ENCODE measurements around the gene JAK3. TPM values are rescaled to one million over a fixed set of nuclear protein-coding genes. Genes with fewer than 3 reads are reported as not detected.

The JAK3 gene
- total and polyA plus RNA-seq, 10 of the 15 experiments (the other 5 are each of a cell fraction or from before 2014, with no cell fraction given): 7.8 to 67.9 (median 33.3) TPM

DNA sequence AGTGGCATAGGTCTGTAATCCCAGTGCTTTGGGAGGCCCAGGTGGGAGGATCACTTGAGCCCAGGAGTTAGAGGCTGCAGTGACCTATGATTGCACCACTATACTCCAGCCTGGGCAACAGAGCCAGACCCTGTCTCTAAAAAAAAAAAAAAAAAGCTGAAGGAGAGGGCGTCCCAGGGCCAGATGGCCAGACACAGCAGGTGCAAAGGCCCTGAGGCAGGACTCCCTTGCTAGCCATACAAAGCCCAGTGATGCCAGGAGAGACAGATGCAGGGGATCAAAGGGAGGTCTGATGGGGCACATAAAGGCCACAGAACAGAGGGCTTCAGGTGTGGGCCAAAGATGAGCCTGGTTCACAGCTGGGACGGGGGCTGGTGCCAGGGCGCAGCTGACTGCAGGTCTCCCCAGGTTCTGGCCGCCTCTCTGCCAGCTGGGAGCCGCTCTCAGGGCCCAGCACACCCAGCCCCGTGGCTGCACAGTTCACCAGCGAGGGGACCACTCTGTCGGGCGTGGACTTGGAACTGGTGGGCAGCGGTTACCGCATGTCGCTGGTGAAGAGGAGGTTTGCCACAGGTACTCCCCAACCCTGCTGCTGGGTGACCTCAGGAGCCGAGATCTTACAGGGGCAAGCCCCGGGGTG lies 60.4 kb downstream of the JAK3 start:
- in situ Hi-C loops (cut with MboI) (no loop called here), intact Hi-C loops (cut with micrococcal nuclease; ENCODE audit: unreplicated experiment) (loop anchor here (10.0 kb wide), 1 partner anchor 147 kb away; the partner anchor contains the start of gene CCDC124)
- no peaks in the 10 kb centered on the region for H3K9me3 ChIP-seq (replicated peaks; ENCODE audit: control insufficient read depth, insufficient read depth, low read length)
- no peaks in the 10 kb centered on the region for H3K4me1 ChIP-seq (ENCODE audit: control insufficient read depth, insufficient read depth, low read length)
- H2AFZ ChIP-seq (ENCODE audit: control insufficient read depth, low read depth, low read length): no peak overlapping the region
- H3K79me2 ChIP-seq (ENCODE audit: control insufficient read depth, insufficient read depth, low read length): no peaks in the 10 kb centered on the region
- FAIRE-seq (no peak), DNase-seq (ENCODE audit: low read depth, low spot score) (no peak), ATAC-seq (no peak)
- H4K20me1 ChIP-seq (ENCODE audit: control insufficient read depth, insufficient read depth): no peaks in the 10 kb centered on the region
- 98% methylated on average over 12 of the region's 14 CpGs for WGBS (ENCODE audit: insufficient coverage, insufficient replicate concordance, low lambda C conversion rate, missing lambda C conversion rate)
- ChIA-PET RAD21 (ENCODE audit: unreplicated experiment) (no interaction called here), CTCF (interaction anchor here (2.4 kb wide), 1 partner anchor 346 kb away, joined by 6 read pairs; no protein-coding TSS in a partner anchor), POLR2A (interaction anchor here (0.6 kb wide), 1 partner anchor 94 kb away, joined by 6 read pairs; no protein-coding TSS in a partner anchor), SMC1A (ENCODE audit: uncharacterized antibody, unreplicated experiment) (no interaction called here)
- H3K4me3 ChIP-seq: no peak overlapping the region
- peaks cover 4 to 6% of the 10 kb centered on the region in 2 experiments; a peak in 3 of 4 replicates for H3K36me3 ChIP-seq (ENCODE audit: control insufficient read depth in 2 of 2, insufficient read depth in 2 of 2, low read length in 1 of 2)
- no peak for TF ChIP-seq BRCA1 (IDR thresholded peaks at IDR 0.05; ENCODE audit: low read depth, low read length)
- no peak for TF ChIP-seq ZNF622 (IDR thresholded peaks at IDR 0.05)
- TF ChIP-seq NFYB (IDR thresholded peaks at IDR 0.05; ENCODE audit: insufficient read depth, low read depth, low read length): no peak
- TF ChIP-seq DPF2 (IDR thresholded peaks at IDR 0.05): no peak
- no peak for TF ChIP-seq TCF3 (IDR thresholded peaks at IDR 0.05; ENCODE audit: borderline replicate concordance, insufficient read depth, low read depth, low read length)
- no peak for TF ChIP-seq SIX5 (IDR thresholded peaks at IDR 0.05; ENCODE audit: low read depth, low read length, severe bottlenecking)
- no peak for TF ChIP-seq SMAD1 (IDR thresholded peaks at IDR 0.05; ENCODE audit: low read depth, partially characterized antibody)
- no peak for TF ChIP-seq ASH2L (IDR thresholded peaks at IDR 0.05; ENCODE audit: borderline replicate concordance, low read depth)
- TF ChIP-seq RCOR1 (conservative IDR thresholded peaks at IDR 0.05; ENCODE audit: low read depth, low read length): no peak
- TF ChIP-seq NFXL1 (IDR thresholded peaks at IDR 0.05; ENCODE audit: borderline replicate concordance): no peak
- H3K27me3 ChIP-seq (replicated peaks in 1 of 2; ENCODE audit: control insufficient read depth in 2 of 2, insufficient read depth in 2 of 2, low read length in 1 of 2): no peaks in the 10 kb centered on the region
- H3K9ac ChIP-seq (ENCODE audit: control insufficient read depth, insufficient read depth, low read length): no peak overlapping the region
- H3K4me2 ChIP-seq (ENCODE audit: control insufficient read depth, insufficient read depth): no peak overlapping the region
- H3K27ac ChIP-seq (ENCODE audit: control insufficient read depth, insufficient read depth): no peak overlapping the region
- no TSS peak for BruUV-seq (replicated peaks)

Measured in GM12878 (cell line).